Stimulated activated CD4-positive, alpha-beta T cell treated with anti-CD3 and anti-CD28 coated beads, TNF-alpha, amount 100 ng/mL, for 4 hours (primary cell): ENCODE data around the gene SETD3.
A peak's percentile ranks its signal among the peaks of the same experiment; 100 is the strongest.

Experiments
- DNase-seq, 3 experiments: peaks; one replicate each; pipeline ENCODE4 v3.0.0-alpha.2; 2020; ENCODE audit warnings: low read depth in 3 of 3

SETD3 gene

DNA sequence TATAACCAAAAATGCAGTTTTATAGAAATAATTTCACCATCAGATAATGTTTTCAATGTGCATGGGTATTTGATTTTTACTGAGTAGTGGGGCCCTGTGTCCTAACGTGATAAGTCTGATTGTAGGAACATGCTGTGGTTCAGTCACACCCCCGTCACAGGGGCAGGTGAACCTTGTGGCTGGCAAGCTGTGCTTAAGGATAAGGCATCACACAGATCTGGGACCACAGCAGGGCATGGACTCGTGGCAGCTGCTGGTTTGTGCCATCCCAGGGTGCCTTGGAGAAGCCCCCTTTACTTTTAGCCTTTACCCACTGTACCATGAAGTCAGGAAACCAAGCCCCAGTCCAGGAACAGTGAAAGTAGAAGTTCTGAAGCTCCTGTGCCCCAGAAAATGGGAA lies 17.2 kb upstream of the SETD3 start:
- DNase-seq = no peak

DNA sequence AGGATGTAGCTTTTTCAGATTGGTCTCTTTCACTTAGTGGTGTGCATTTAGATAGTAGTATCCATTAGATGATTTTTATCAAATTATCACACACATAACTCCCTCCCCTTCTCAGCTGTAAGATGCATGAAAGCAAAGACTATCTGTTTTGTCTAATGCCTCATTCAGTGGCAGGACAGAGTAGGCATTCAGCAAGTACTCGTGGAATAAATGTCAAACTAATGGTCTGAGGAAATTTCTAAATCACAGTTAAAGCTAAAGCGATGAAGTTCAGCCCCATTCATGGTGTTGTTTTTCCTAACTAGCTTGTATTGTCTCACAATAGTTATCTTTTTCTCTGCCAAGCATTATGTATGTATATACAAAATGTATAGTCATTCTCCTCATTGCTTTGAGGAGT lies 16.7 kb upstream of the SETD3 start:
- no peak for DNase-seq

DNA sequence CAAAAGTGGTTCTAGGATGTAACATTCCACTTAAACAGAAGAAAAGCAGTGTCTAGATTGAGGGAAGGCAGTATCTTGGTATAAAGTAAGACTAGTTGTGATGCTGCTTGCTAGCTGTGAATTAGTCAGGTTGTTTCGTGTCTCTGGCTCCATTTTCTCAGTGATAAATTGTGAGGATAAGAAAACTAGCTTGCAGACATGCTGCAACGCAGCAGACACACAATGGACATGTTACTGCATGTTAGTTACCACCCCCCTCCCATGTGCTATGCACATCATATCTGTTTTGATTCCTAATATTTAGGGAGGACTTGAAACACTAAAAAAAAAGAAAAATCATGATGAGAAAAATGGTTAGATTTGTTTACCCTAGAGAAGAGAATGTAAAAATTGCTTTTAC lies 3.4 kb upstream of the SETD3 start:
- no peak for DNase-seq

DNA sequence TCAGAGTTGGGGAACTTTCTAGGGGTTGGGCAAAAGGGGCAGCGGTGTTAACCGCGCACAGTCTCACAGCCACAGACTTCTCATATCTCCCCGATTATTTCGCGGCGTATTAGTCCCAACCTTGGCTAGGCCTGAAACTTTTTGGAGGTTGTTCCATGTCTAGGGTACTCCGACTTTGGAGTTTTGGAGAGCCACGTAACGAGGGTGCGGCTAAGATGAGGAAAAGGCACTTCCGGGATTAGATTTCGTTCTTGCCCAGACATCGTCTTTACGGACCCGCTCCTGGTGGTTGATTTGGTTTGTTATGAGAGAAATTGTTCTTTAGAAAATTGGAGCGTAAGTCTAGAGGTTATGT lies 1.1 kb upstream of the SETD3 start:
- no peak for DNase-seq

DNA sequence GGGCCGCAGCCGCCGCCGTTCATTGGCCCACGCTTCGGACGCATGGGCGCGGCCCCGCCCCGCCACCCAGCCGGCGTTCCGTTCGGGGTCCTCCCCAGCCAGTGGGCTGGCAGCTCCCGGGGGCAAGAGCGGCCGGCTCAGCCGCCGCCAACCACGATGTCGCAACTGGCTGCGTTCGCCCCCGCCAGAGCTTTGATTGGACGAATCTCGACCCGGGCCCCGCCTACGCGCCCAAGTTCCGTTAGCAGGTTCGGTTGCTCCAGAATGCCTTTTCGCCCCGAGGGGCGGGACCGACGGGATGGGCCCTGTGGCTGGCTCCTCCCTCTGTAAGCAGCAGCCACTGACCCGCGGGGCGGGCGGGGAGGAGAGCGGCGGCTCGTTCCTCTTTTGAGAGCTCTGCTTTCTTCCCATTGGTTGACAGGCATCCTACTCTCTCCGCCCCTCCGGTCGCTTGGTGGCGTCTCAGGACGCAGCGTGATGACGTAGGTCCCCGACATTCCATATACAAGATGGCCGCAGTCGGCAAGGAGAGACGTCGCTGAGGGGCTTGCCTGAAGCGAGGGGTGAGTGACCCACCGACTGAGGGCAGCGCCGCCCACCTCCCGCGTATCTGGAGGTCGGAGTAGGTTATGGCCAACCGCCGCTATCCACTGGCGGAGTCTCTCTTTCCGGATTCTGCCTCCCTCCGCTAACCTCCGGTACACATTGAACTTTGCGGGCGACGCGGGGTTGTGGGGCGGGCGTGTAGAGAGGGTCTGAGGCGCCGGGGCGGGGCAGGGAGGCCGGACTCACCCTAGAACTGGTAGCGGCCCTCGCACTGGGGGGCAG lies 472 bp upstream of the SETD3 start, which contains the start of gene CCNK:
Gene CCNK (plus strand): TSS at position 493 of the 828 bp plus-strand sequence. CDS start 11,269 bp downstream, outside the sequence.
- DNase-seq = peak; percentile 100

DNA sequence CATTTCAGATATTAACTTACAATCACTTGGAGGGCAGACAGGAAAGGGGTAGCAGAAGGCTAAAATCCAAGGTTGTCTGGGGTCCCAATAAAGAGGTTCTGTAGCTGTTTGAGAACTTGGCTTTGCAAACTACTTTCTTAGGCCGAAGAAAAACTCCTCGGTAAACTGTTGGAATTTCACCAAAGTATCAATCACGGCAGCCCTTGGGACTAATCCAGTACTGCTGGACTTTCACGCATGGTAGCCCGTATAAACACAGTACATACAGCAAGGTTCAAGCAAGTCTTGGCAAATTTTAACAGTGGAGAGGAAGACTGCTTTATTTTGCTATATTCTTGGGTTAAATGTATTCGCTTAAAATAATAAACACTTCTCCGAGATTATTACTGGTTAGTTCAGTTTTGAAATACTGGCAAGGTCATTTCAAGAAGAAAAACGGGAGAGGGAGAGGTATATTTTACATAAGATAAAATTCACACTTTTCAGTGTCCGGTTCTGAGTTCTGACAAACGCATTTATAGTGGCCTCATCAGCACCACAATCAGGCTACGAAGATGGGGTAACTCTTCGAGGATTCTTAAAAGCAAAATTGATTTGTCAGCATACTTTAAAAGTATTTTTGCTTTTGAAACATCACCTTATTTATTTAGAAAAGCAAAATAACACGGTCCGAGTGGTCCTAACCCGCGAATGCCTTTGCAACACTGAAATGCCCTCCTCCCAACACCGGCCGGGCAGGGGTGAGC lies 1.3 kb downstream of the SETD3 start:
- DNase-seq = no peak

DNA sequence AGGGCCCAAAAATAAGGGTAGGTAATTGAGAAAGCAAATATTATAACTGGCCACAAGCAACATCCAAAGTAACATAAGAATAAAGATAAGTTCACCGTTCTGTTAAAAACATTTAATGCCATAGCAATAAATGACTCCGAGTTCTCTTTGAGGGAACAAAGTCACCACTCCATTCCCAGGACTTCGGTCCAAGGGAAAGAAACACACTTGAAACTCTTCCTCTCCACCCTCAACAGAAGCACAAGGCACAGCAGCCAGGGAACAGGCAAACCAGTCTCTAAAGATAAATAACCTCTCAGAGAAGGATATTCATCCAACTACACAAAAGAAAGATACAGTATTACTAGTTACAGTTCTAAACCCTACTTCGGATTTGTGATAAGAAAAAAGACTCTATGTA lies 2.5 kb downstream of the SETD3 start:
- DNase-seq = no peak

DNA sequence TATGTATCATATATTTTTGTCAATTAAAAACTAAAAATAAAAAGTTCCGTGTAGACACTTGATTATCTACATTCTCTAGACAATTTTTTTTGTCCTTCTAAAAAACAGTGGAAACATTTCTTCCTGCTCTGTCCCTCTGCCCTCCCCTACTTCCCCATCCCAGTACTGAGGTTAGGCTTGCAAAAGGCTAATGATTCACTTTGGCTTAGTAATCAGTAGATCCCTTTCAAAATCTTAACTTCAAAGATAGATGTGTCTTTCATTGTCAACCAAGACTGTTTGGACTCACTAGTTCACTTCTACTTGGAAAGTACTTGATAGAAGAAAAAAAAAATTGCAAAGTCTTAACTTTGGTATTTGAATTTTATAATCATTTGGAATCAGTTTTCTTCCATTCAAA lies 3.8 kb downstream of the SETD3 start:
- no peak for DNase-seq

DNA sequence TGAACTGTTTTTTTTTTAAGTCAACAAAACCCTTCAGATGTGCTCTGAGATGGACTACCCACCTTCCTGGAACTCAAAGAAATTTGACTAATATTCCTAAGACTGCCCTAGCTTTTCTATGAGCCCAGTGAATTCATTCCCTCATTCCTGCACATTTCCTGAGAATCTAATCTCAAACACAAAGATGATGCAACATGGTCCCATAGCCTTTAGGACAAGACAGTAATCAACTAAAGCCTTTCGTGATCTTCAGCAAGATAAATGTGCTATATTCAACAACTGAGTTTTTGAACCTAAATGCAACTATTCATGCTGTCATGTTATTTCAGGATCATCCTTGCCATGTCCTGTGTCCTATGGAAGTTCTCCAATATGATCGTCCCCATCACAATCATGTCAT lies 5.0 kb downstream of the SETD3 start:
- DNase-seq = no peak

DNA sequence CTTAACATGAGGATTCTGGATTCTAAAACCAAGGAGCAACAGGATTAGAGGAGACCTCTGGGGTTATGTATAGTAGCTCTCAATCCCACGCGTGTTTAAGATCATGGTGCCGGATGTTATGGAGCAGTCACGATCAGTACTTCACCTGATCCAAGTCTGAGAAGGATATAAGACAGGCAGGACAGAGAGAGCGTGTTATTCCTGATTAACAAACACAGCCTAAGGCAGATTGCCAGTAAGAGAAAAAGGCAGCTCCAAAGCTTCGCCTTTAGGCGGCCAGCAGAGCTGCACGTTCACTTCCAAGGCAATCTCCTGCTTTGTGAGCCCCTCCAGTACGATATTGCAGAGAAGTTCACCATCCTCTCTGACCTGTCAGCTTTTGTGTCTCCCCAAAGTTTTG lies 5.5 kb downstream of the SETD3 start:
- no peak for DNase-seq

DNA sequence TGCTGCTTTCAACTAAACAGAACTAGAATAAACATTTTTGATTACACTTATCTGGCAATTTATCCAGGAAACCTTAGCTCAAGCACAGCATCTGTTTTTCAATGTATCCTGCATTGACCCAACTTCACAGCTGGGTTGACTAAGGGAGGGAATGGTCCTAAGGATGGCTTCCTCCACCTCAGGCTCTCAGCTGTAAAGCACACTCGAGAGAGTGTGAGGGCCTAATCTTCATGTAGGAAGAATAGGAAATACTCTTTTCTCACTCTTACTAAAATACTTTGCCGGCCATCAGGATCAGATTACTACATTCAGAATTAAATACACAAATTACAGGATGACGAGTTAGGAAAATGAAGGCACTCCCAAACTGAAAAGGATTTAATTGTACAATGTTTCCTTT lies 7.2 kb downstream of the SETD3 start:
- no peak for DNase-seq

DNA sequence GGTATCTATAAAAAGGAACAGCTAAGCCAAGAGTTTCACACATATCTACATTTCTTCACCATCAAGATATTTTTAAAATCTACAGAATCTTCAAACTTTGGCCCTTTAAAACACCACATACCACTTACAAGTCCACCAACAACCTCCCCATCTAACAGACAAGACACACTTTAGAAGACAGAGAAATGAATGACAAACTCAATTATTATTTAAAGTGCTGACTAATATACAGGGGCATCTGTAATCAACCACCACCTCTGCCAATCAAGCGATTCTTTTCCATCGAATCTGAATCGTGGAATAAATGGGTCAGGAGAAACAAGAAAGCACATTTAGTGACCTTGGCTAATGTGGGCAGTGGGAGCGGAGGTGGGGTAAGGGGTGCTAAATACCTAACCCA lies 7.7 kb downstream of the SETD3 start:
- DNase-seq = no peak

DNA sequence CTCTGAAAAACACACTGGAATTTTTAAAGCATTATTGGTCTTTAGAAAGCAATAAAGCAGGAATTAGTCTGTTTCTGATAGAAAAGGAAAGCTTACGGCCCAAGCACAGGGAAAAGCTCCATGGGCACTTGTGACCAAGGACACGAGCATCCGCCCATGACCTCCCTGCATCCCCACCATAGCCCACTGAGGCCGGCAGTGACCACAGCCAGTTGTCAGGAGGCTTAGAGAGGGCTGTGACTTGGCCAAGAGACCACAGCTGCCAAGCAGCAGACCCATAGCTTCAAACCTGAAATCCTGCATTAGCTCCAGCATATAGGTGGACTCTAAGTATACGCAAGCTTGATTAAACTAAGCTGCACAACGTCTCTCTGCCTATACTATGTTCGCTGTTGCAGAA lies 8.9 kb downstream of the SETD3 start:
- DNase-seq = no peak

DNA sequence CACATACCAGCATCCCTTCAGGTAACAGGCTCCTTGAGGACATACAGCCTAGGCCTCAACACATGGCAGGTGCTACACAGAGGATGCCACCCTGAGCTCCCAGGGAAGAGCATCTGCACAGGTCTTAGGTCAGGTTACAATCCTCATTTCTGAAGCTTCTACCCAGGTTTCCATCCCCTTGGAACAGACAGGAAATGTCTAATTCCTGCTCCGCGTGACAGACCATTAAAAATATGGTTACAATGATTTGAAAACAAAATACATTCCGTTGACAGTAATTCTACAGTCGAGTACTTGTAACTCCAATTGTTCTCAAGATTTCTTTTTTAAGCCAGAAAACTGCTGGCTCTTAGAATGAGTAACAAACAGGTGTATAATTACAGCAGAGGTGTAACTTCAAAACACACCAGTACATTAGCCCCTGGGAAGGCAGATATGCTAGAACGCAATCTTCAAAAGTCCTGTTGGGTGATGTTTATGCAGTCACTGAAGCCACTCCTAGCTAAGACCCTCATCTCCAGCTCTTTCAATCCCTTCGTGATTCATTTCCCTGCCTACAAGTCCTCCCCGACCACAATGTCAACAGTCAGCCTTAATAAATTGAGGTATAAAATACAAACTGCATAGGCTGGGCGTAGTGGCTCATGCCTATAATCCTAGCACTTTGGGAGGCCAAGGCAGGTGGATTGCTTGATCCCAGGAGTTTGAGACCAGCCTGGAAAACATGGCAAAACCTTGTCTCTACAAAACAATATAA lies 11.6 kb downstream of the SETD3 start:
- no peak for DNase-seq

DNA sequence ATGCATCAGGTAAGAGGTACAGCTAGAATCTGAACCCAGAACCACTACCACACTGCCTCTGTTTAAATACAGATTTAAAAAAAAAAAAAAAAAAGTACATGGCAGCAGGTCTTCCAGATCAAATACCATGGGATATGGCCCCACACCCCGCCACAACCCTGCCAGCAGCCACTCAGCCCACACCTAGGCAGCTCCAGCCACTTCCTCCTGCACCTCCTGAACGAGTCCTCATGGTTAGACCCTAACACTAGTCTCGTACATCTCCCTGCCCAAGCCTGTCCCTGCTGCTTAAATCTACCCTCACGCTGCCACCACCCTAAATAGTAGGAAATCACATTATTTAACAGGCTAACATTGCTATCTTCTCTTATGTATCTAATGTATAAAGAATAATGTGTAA lies 12.6 kb downstream of the SETD3 start:
- DNase-seq = no peak

DNA sequence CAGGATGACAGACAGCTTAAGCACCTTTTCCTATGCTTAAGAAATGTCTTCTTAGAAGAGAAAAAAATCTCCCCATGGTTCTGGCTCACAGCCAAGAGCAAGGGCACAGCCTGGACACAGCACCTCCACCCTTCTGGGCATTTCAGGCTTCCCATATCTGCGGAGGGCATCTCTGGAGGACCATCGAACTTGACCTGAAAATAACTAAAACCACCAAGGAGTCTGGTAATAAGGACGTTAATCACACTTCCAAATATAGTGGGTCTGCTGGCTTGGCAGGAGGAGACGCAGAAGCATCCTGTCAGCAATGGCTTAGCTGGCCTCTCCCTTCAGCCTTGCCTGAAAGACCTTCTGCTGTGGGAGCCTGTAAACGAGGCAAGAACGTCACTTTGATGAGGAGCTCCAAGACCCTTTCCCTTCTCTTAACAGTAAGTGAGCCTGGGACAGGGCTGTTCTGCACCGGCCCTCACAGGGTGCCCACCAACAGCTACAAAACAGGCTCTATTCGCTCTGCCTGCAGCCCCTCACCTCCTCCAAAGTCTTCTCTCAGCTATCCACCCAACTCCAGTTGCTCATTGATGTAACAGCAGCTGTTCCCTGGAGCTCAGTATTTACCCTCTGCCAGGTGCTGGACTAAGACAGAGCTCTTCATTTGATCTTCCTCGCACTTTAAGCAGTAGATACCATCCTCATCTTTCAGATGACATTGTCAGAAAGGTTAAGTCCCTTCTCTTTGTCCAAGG lies 13.2 kb downstream of the SETD3 start:
- no peak for DNase-seq

DNA sequence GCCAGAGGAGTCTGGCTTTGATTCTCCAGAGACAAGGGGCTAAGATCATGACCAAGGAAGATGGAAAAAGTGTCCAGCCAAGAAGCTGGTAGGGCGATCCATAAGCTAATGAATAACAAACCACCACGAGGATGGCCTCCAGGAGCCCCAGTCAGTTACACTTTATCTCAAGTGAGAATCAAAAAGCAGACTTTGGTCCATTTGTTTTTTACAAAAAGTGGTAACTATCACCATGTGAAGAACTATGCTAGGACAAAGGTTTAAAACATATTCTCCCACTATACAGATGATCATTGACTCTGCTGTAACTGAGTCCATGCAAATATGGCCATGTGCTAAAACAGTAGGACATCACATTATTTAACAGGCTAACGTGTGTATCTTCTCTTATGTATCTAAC lies 13.9 kb downstream of the SETD3 start:
- no peak for DNase-seq

DNA sequence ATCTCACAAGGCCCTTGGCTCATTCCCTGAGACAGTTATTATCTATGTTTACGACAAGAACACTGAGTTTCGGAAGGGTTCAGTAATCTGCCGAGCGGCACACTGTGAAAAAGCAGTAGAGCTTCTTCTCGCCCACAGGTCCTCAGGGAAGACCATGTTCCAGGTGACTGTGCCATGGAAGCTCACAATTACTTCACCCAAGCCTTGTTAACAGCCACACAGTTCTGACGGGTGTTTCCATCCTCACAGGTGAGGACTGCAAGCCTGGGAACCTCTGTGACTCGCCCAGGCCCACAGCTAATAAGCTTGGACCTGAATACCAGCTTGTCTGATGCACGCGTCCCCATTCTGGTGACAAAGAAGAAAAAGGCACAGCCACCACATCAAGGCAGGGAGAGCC lies 15.4 kb downstream of the SETD3 start:
- DNase-seq = no peak

DNA sequence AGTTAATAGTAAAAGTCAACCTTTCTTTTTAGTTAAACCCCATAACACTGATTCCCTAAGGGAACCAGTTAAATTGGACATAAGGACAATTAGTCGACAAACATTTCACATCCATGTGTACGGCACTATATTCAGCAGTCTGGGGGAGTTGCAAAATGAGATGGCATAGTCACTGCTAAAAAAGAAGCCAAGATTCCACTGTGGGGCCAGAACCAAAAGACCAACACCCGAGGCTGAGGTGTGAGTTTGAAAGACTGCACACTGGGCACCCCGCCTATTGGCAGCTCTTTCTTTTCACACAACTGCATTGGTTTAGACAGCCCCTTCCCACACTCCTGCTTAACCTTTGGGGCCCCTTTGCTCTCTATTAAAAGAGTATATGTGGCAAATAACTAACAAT lies 16.7 kb downstream of the SETD3 start:
- DNase-seq = no peak

DNA sequence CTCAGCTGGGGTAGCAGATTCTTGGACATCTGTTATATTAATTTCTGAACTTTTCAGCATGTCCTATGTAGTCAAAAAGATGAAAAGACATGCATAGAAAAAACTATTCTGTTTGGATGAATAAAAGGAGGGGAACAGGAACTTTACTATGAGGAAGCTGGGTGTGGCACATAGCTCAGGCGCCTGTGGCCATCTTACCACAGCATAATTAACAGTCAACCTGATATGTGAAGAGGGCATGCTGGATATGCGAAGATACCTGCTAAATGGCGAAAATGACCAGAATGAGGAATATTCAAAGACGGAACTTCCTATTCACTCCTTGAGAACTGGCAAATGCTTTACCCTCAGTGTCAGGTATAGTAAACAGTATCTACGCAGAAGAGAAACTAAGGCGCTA lies 18.4 kb downstream of the SETD3 start:
- no peak for DNase-seq

DNA sequence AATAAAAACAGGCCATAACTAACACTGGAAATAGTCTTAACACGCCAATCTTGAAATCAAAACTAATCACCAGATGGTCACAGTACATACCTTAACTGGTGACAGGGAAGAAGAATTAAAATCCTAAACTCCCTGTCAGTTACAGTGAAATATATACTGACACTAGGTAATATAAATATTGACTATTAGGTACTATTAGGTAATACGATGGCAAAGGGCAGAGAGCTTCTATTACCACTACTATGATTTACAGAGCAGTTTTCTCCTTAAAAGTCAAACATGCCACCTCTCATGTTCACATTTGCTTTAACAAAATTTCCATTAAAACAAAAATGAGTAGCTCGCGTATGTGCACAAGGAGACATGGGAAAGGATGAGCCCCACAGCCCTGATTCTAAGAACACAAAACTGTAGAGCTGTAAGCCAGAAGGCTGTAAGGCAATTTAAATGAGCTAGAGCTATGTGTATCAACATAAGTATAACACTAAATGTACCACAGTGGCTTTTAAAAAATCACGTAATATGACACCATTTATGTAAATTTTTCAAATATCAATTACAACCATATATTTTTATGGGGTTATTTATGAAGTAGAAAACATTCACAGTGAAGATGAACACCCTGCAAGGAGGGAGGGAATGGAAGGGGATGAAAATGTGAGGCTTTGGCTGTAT lies 19.1 kb downstream of the SETD3 start:
- DNase-seq = no peak
